NCI-H2029 treated with DMSO at 0.1 percent for 48 hours (cell line): Measurements from ENCODE around the gene RGS3.
"Not testable (repeated sequence)": the region's sequence is repeated elsewhere in the genome, so short reads cannot be mapped to it uniquely, and the experiment has no call there.

Experiments
- DNase-seq: peaks from one replicate; lab custom pipeline; 2025; lab: John Stamatoyannopoulos, UW

Gene RGS3

GRCh38 chr9:113488490-113488889, 25.0 kb downstream of the RGS3 start:
- no peak for DNase-seq

- not testable (repeated sequence) for DNase-seq
Observed at GRCh38 chr9:113491147-113491546, 27.6 kb downstream of the RGS3 start.

- no peak for DNase-seq
Observed at GRCh38 chr9:113492343-113493202, 29.0 kb downstream of the RGS3 start.

- no peak for DNase-seq
Observed at GRCh38 chr9:113493203-113493520, 29.6 kb downstream of the RGS3 start.

GRCh38 chr9:113495526-113495925, 32.0 kb downstream of the RGS3 start:
- DNase-seq, result no peak

- no peak for DNase-seq
Observed at GRCh38 chr9:113497051-113497450, 33.5 kb downstream of the RGS3 start.

GRCh38 chr9:113499153-113499875, 35.8 kb downstream of the RGS3 start:
- DNase-seq, result no peak

GRCh38 chr9:113499876-113500497, 36.5 kb downstream of the RGS3 start:
- no peak for DNase-seq

- no peak for DNase-seq
Observed at GRCh38 chr9:113501129-113501686, 37.7 kb downstream of the RGS3 start.

- DNase-seq, result no peak
Observed at GRCh38 chr9:113501852-113502251, 38.3 kb downstream of the RGS3 start.

GRCh38 chr9:113502427-113503034, 39.0 kb downstream of the RGS3 start:
- DNase-seq, result no peak

- DNase-seq, result no peak
Observed at GRCh38 chr9:113503131-113503541, 39.6 kb downstream of the RGS3 start.

GRCh38 chr9:113503613-113504211, 40.2 kb downstream of the RGS3 start:
- DNase-seq, result no peak

- no peak for DNase-seq
Observed at GRCh38 chr9:113504725-113505590, 41.4 kb downstream of the RGS3 start.

- DNase-seq, result no peak
Observed at GRCh38 chr9:113506090-113506589, 42.6 kb downstream of the RGS3 start.

- no peak for DNase-seq
Observed at GRCh38 chr9:113507256-113507655, 43.7 kb downstream of the RGS3 start.

GRCh38 chr9:113508111-113508749, 44.7 kb downstream of the RGS3 start:
- no peak for DNase-seq

- no peak for DNase-seq
Observed at GRCh38 chr9:113509463-113509862, 45.9 kb downstream of the RGS3 start.

- no peak for DNase-seq
Observed at GRCh38 chr9:113511047-113511521, 47.6 kb downstream of the RGS3 start.
